BLaER1 treated with 17β-estradiol and CSF1 and Interleukin-3, amounts not matched to agents 10 nM and 100 nM (cell line): Measurements from ENCODE around the gene UBE2D3.

Experiments
- H3K27ac ChIP-seq, 11 experiments: shearing (Covaris generic); formaldehyde crosslinking; 2 replicates each; pipeline ENCODE4 v1.8.1; 2022
- H3K27me3 ChIP-seq, 11 experiments: shearing (Covaris generic); formaldehyde crosslinking; 2 replicates each; pipeline ENCODE4 v1.8.1; 2022
- H3K36me3 ChIP-seq, 11 experiments: shearing (Covaris generic); formaldehyde crosslinking; 2 replicates each; pipeline ENCODE4 v1.8.1; 2022
- H3K4me1 ChIP-seq, 10 experiments: shearing (Covaris generic); formaldehyde crosslinking; 2 replicates each; pipeline ENCODE4 v1.8.1; 2022
- H3K4me2 ChIP-seq, 11 experiments: shearing (Covaris generic); formaldehyde crosslinking; 2 replicates each; pipeline ENCODE4 v1.8.1; 2022
- H3K4me3 ChIP-seq, 10 experiments: shearing (Covaris generic); formaldehyde crosslinking; 2 replicates each; pipeline ENCODE4 v1.8.1; 2022
- H3K9ac ChIP-seq, 11 experiments: shearing (Covaris generic); formaldehyde crosslinking; 2 replicates each; pipeline ENCODE4 v1.8.1; 2022
- H3K9me3 ChIP-seq, 11 experiments: shearing (Covaris generic); formaldehyde crosslinking; replicated peaks in 1 of 11; 2 replicates each; pipeline ENCODE4 v1.8.1; 2022
- H4K20me1 ChIP-seq, 11 experiments: shearing (Covaris generic); formaldehyde crosslinking; 2 replicates each; pipeline ENCODE4 v1.8.1; 2022
- Cebpa-rat ChIP-seq, 11 experiments: shearing (Covaris generic); IDR thresholded peaks; 2 replicates each; pipeline ENCODE4 v1.8.1; 2022

Gene UBE2D3

GRCh38 chr4:102792361-102792936, 34.9 kb downstream of the UBE2D3 start:
- H3K27ac ChIP-seq: no peak overlapping the region
- peaks cover 0 to 4% (median 0%) of the 10 kb centered on the region in 11 experiments; a peak in 2 of 22 replicates for H3K9me3 ChIP-seq
- H3K4me1 ChIP-seq: peaks cover 0 to 28% (median 0%) of the 10 kb centered on the region in 10 experiments; a peak in 6 of 20 replicates
- no peak overlapping the region for H3K4me2 ChIP-seq
- peaks cover 57 to 64% (median 62%) of the 10 kb centered on the region in 11 experiments for H3K36me3 ChIP-seq
- H3K4me3 ChIP-seq: no peak overlapping the region
- peaks cover 6 to 60% (median 29%) of the 10 kb centered on the region in 11 experiments; a peak in 16 of 22 replicates for H4K20me1 ChIP-seq
- TF ChIP-seq Cebpa-rat (IDR thresholded peaks at IDR 0.05): no peak
- no peak overlapping the region for H3K9ac ChIP-seq
- no peaks in the 10 kb centered on the region for H3K27me3 ChIP-seq

DNA sequence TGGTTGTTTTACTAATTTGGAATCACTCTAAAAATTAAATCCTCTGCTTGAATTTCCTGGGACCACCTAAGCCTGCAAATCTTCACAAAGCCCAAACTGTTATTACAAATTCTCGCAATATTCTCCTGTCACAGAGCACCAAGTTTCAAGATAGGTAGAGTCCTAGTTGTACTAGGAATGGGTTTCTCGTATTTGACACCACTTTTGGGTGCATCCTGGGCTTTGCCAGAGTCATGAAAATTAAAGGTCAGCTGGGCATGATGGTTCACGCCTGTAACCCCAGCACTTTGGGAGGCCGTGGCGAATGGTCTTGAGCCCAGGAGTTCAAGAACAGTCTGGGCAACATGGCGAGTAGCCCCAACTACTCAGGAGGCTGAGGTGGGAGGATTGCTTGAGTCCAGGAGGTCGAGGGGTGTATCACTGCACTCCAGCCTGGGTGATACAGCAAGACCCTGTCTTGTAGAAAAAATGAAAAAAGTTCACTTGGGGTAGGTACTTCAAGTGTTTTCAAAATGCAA, 36.0 kb downstream of the UBE2D3 start:
- Histone ChIP-seq H3K9ac (no peak overlapping the region), H3K27ac (no peak overlapping the region), H3K4me3 (no peak overlapping the region), H3K27me3 (no peaks in the 10 kb centered on the region), H3K4me1 (peaks cover 0 to 30% (median 0%) of the 10 kb centered on the region in 10 experiments; a peak in 6 of 20 replicates), H3K36me3 (peaks cover 47 to 54% (median 52%) of the 10 kb centered on the region in 11 experiments), H3K4me2 (no peak overlapping the region), H3K9me3 (peaks cover 0 to 4% (median 0%) of the 10 kb centered on the region in 11 experiments; a peak in 2 of 22 replicates), H4K20me1 (peaks cover under 1 to 50% (median 20%) of the 10 kb centered on the region in 11 experiments; a peak in 13 of 22 replicates)
- TF ChIP-seq Cebpa-rat (IDR thresholded peaks at IDR 0.05): no peak

DNA sequence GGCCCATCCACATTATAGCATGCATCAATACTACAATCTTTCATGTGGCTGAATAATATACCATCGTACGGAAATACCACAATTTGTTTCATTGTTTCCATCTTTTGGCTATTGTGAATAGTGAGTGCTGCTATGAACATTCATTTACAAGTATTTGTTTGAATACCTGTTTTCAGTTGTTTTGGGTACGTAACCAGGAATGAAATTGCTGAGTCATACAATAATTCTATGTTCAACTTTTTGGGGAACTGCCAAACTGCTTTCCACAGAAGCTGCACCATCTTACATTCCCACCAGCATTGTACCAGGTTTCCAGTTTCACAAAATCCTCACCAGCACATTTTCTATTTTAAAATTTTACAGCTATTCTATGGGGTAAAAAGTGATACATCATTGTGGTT, 38.0 kb downstream of the UBE2D3 start:
- H3K4me3 ChIP-seq: no peak overlapping the region
- H3K27me3 ChIP-seq: no peaks in the 10 kb centered on the region
- no peak for TF ChIP-seq Cebpa-rat (IDR thresholded peaks at IDR 0.05)
- no peak overlapping the region for H3K9ac ChIP-seq
- peak overlapping the region in 2 of 11 experiments; percentile 9 to 42; a peak in 3 of 22 replicates for H3K27ac ChIP-seq
- H3K9me3 ChIP-seq: peaks cover 0 to 4% (median 0%) of the 10 kb centered on the region in 11 experiments; a peak in 2 of 22 replicates
- peaks cover 26 to 33% (median 31%) of the 10 kb centered on the region in 11 experiments; a peak in 20 of 22 replicates for H3K36me3 ChIP-seq
- no peak overlapping the region for H3K4me2 ChIP-seq
- peaks cover 0 to 29% (median 8%) of the 10 kb centered on the region in 11 experiments; a peak in 9 of 22 replicates for H4K20me1 ChIP-seq
- peaks cover 0 to 30% (median 0%) of the 10 kb centered on the region in 10 experiments; a peak in 6 of 20 replicates for H3K4me1 ChIP-seq

GRCh38 chr4:102787944-102788343, 39.4 kb downstream of the UBE2D3 start:
- H3K4me1 ChIP-seq: peaks cover 0 to 30% (median 0%) of the 10 kb centered on the region in 10 experiments; a peak in 6 of 20 replicates

GRCh38 chr4:102787096-102787881, 40.1 kb downstream of the UBE2D3 start:
- Histone ChIP-seq H3K36me3 (peaks cover 8 to 13% (median 11%) of the 10 kb centered on the region in 11 experiments; a peak in 17 of 22 replicates), H3K27me3 (no peaks in the 10 kb centered on the region), H3K9me3 (peaks cover 0 to 4% (median 0%) of the 10 kb centered on the region in 11 experiments; a peak in 2 of 22 replicates), H3K9ac (no peak overlapping the region), H3K27ac (peak overlapping the region in 5 of 11 experiments; percentile 30 to 40 (median 31); a peak in 8 of 22 replicates), H3K4me3 (no peak overlapping the region), H4K20me1 (peaks cover 0 to 9% (median 0%) of the 10 kb centered on the region in 11 experiments; a peak in 5 of 22 replicates), H3K4me1 (peaks cover 0 to 30% (median 0%) of the 10 kb centered on the region in 10 experiments; a peak in 6 of 20 replicates), H3K4me2 (peak overlapping the region in 1 of 11 experiments; percentile 26; a peak in 1 of 22 replicates)
- TF ChIP-seq Cebpa-rat (IDR thresholded peaks at IDR 0.05): no peak

More at GRCh38 chr4:102787944-102788343, 39.4 kb downstream of the UBE2D3 start:
- H3K4me3 ChIP-seq: no peak overlapping the region
- no peak for TF ChIP-seq Cebpa-rat (IDR thresholded peaks at IDR 0.05)
- H3K9me3 ChIP-seq: peaks cover 0 to 4% (median 0%) of the 10 kb centered on the region in 11 experiments; a peak in 2 of 22 replicates
- peaks cover 0 to 15% (median 4%) of the 10 kb centered on the region in 11 experiments; a peak in 8 of 22 replicates for H4K20me1 ChIP-seq
- no peak overlapping the region for H3K4me2 ChIP-seq
- H3K27me3 ChIP-seq: no peaks in the 10 kb centered on the region
- H3K36me3 ChIP-seq: peaks cover 14 to 19% (median 18%) of the 10 kb centered on the region in 11 experiments; a peak in 19 of 22 replicates
- no peak overlapping the region for H3K9ac ChIP-seq
- peak overlapping the region in 3 of 11 experiments; percentile 31 to 40 (median 32); a peak in 5 of 22 replicates for H3K27ac ChIP-seq

DNA sequence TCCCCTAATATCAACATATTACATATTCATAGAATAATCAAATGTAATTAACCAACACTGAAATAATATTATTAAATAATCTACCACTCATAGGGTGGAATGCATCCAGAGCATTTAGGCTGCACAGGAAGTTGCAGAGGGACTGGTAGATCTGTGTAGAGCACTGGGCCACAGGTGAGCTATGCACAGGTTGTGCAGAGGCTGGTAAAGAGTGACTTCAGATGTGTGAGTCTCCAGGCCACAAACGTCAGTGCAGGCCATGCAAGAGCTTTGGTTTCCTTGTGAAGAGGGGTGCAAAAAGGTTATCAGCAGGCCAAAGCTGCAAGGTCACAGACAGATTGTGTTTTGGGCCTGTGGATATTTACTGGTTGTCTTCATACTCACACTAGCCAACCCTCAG, 41.1 kb downstream of the UBE2D3 start:
- Histone ChIP-seq H3K36me3 (peaks cover under 1 to 3% (median 2%) of the 10 kb centered on the region in 11 experiments; a peak in 13 of 22 replicates), H3K9me3 (peaks cover 0 to 4% (median 0%) of the 10 kb centered on the region in 11 experiments; a peak in 2 of 22 replicates), H3K27me3 (no peaks in the 10 kb centered on the region), H3K4me2 (no peak overlapping the region), H3K9ac (no peak overlapping the region), H3K4me1 (peaks cover 0 to 25% (median 0%) of the 10 kb centered on the region in 10 experiments; a peak in 6 of 20 replicates), H3K27ac (no peak overlapping the region), H4K20me1 (peaks cover 0 to 2% (median 0%) of the 10 kb centered on the region in 11 experiments; a peak in 3 of 22 replicates), H3K4me3 (no peak overlapping the region)
- TF ChIP-seq Cebpa-rat (IDR thresholded peaks at IDR 0.05): no peak

DNA sequence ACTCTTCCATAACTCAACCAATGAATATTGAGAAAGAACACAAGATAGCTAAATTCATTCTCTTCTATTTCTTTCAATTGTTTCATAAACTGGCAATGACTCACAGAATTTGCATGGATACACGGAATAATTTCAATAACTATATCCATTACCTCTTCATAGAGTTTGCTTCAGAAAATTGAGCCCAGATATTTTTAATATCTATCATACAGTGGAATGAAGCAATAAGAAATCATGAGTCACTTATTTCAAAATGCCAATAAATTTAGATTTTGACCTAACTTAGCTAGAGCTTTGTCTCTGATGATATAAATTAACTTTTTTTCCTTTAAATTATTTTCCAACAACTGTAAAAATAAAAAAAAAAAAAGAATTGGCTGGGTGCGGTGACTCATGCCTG, 44.3 kb downstream of the UBE2D3 start:
- Histone ChIP-seq H3K27me3 (no peaks in the 10 kb centered on the region), H3K9ac (no peak overlapping the region), H3K9me3 (no peaks in the 10 kb centered on the region; a peak in 2 of 22 replicates), H3K4me3 (no peak overlapping the region), H3K4me1 (peaks cover 0 to 29% (median 0%) of the 10 kb centered on the region in 10 experiments; a peak in 7 of 20 replicates), H3K36me3 (no peaks in the 10 kb centered on the region), H3K27ac (no peak overlapping the region), H4K20me1 (no peaks in the 10 kb centered on the region), H3K4me2 (no peak overlapping the region)
- TF ChIP-seq Cebpa-rat (IDR thresholded peaks at IDR 0.05): no peak

GRCh38 chr4:102781570-102781969, 45.8 kb downstream of the UBE2D3 start:
- Histone ChIP-seq H3K27ac (no peak overlapping the region), H4K20me1 (no peaks in the 10 kb centered on the region), H3K27me3 (no peaks in the 10 kb centered on the region), H3K4me2 (no peak overlapping the region), H3K36me3 (no peaks in the 10 kb centered on the region), H3K4me1 (peaks cover 0 to 25% (median 0%) of the 10 kb centered on the region in 10 experiments; a peak in 7 of 20 replicates), H3K9ac (no peak overlapping the region), H3K4me3 (no peak overlapping the region), H3K9me3 (no peaks in the 10 kb centered on the region)
- no peak for TF ChIP-seq Cebpa-rat (IDR thresholded peaks at IDR 0.05)
